A549 (cell line): Measurements from ENCODE around the gene CX3CR1. TPM values are rescaled to one million over a fixed set of nuclear protein-coding genes. Genes with fewer than 3 reads are reported as not detected.

Experiments used
- ATAC-seq, 2 experiments: fragments of 200-7000 bp in 1 of 2; fragments of >200 bp in 1 of 2; cut with Nextera tagmentation in 1 of 2; cut with Tn5 transposase in 1 of 2; 3 replicates each; pipeline versions ENCODE4 v1.8.0 to v1.9.1; 2018 to 2020; ENCODE audit warnings: mild to moderate bottlenecking in 1 of 2, moderate library complexity in 1 of 2
- CTCF ChIA-PET: fragments of 300-600 bp; sonication (Branson Sonifier 250); formaldehyde crosslinking; extraction: SDS; loops from one replicate; lab custom pipeline; 2021; ENCODE audit warnings: antibody characterized with exemption, inconsistent platforms; lab: Yijun Ruan, JAX
- POLR2A ChIA-PET: fragments of 350-600 bp; formaldehyde crosslinking; extraction: SDS; loops from one replicate; lab custom pipeline; 2021; ENCODE audit warnings: antibody characterized with exemption, inconsistent platforms; lab: Yijun Ruan, JAX
- DNase-seq, 2 experiments: peaks; one replicate each; pipeline versions ENCODE4 v3.0.0 to v3.0.0-alpha.2; 2011 to 2016; ENCODE audit warnings: low read depth in 1 of 2, low spot score in 1 of 2
- FAIRE-seq: peaks from 2 replicates; lab custom pipeline; 2011; peaks lifted over from hg19 to GRCh38; lab: Jason Lieb, UNC
- H3K27ac ChIP-seq, 2 experiments: fragments of >200 bp; sonication (Bioruptor Twin); formaldehyde crosslinking; 3 replicates each; pipeline ENCODE4 v1.5.1; 2016 to 2017
- H3K4me1 ChIP-seq: fragments of >200 bp; sonication (Bioruptor Twin); formaldehyde crosslinking; 3 replicates; pipeline ENCODE4 v1.6.1; 2016
- H3K4me2 ChIP-seq: fragments of >200 bp; sonication (Bioruptor Twin); formaldehyde crosslinking; 3 replicates; pipeline ENCODE4 v1.6.1; 2016
- H3K4me3 ChIP-seq: fragments of >200 bp; sonication (Bioruptor Twin); formaldehyde crosslinking; 3 replicates; pipeline ENCODE4 v1.5.1; 2016
- H3K9me3 ChIP-seq: fragments of >200 bp; sonication (Bioruptor Twin); formaldehyde crosslinking; 3 replicates; pipeline ENCODE4 v1.6.1; 2016
- CHD4 ChIP-seq: fragments of 200-600 bp; sonication (generic); IDR thresholded peaks from 2 replicates; pipeline ENCODE4 v1.6.1; 2016; ENCODE audit warnings: antibody characterized with exemption, mild to moderate bottlenecking, borderline replicate concordance
- EHMT2 ChIP-seq: fragments of 200-600 bp; sonication (generic); IDR thresholded peaks from 2 replicates; pipeline ENCODE4 v1.6.1; 2016; ENCODE audit warnings: antibody characterized with exemption, low read depth, mild to moderate bottlenecking, moderate library complexity
- EP300 ChIP-seq, 2 experiments: fragments of >200 bp; sonication (Bioruptor Twin); formaldehyde crosslinking; IDR thresholded peaks; 2 replicates in 1 of 2; 3 replicates in 1 of 2; pipeline ENCODE4 v1.6.1; 2016 to 2017
- HOXA7 ChIP-seq: fragments of 250-450 bp; sonication (Bioruptor Pico); IDR thresholded peaks from 2 replicates; pipeline ENCODE4 v1.5.0; 2020; ENCODE audit warnings: mild to moderate bottlenecking, moderate library complexity
- JUN ChIP-seq, 2 experiments: fragments of >200 bp; sonication (Bioruptor Twin); formaldehyde crosslinking; IDR thresholded peaks; 2 replicates in 1 of 2; 3 replicates in 1 of 2; pipeline ENCODE4 v1.6.1; 2016 to 2017
- KDM5A ChIP-seq: fragments of 200-600 bp; sonication (generic); IDR thresholded peaks from 2 replicates; pipeline ENCODE4 v1.6.1; 2016; ENCODE audit warnings: antibody characterized with exemption, mild to moderate bottlenecking
- MAFK ChIP-seq: fragments of 450-650 bp; IDR thresholded peaks from 2 replicates; pipeline ENCODE4 v1.6.1; 2014; ENCODE audit not compliant: partially characterized antibody
- NFE2L2 ChIP-seq: fragments of 150-350 bp; conservative IDR thresholded peaks from 2 replicates; pipeline ENCODE4 v1.6.1; 2014; ENCODE audit warnings: low read length
- POLR2A ChIP-seq: IDR thresholded peaks from 2 replicates; pipeline ENCODE4 v1.6.1; 2012; ENCODE audit warnings: mild to moderate bottlenecking, low read length
- POLR2AphosphoS2 ChIP-seq: conservative IDR thresholded peaks from 2 replicates; pipeline ENCODE4 v1.6.1; 2012; ENCODE audit warnings: low read length, improper control_type of control experiment, inconsistent platforms
- SREBF2 ChIP-seq: fragments of 450-650 bp; IDR thresholded peaks from 2 replicates; pipeline ENCODE4 v1.6.1; 2014; ENCODE audit warnings: mild to moderate bottlenecking, moderate library complexity
- ZC3H11A ChIP-seq: fragments of 450-650 bp; IDR thresholded peaks from 2 replicates; pipeline ENCODE4 v1.6.1; 2014; ENCODE audit warnings: antibody characterized with exemption, mild to moderate bottlenecking
- ZNF302 ChIP-seq: fragments of 250-450 bp; sonication (Bioruptor Pico); IDR thresholded peaks from 2 replicates; pipeline ENCODE4 v1.9.0; 2021; ENCODE audit warnings: inconsistent platforms, mild to moderate bottlenecking, moderate library complexity
- ZSCAN20 ChIP-seq: fragments of 250-450 bp; sonication (Bioruptor Pico); IDR thresholded peaks from 2 replicates; pipeline ENCODE4 v1.8.0; 2022; ENCODE audit warnings: mild to moderate bottlenecking, moderate library complexity
- WGBS: methylation state at CpG from one replicate; pipeline ENCODE4 v1.1.6; 2017; ENCODE audit errors: missing lambda C conversion rate; 5-methylcytosine and 5-hydroxymethylcytosine counted together
- polyA plus RNA-seq, 4 experiments: library from polyadenylated mRNA; depleted of rRNA in 3 of 4; stranded (reverse); fragments of >200 nt; fragmentation: RNase III in 1 of 4; extraction: RNeasy Plus Mini Kit Qiagen cat#74134 plus additional on column Dnase treatment in 1 of 4; gene quantifications; 2 replicates in 3 of 4; 3 replicates in 1 of 4; pipeline ENCODE4 v1.2.3, GENCODE V29; 2011 to 2017
- TF ChIP-seq, protein P1 (sequence below): fragments of 150-350 bp; IDR thresholded peaks from 2 replicates; pipeline ENCODE4 v1.6.1; 2014; ENCODE audit warnings: low read depth, mild to moderate bottlenecking, low read length
- TF ChIP-seq, protein P2 (sequence below): fragments of 250-450 bp; sonication (Bioruptor Pico); IDR thresholded peaks from 2 replicates; pipeline ENCODE4 v1.5.0; 2021; ENCODE audit warnings: mild to moderate bottlenecking, moderate library complexity, borderline replicate concordance
- TF ChIP-seq, protein P3 (sequence below): fragments of 250-450 bp; sonication (Bioruptor Pico); IDR thresholded peaks from 2 replicates; pipeline ENCODE4 v1.5.0; 2020; ENCODE audit warnings: low read depth, mild to moderate bottlenecking, moderate library complexity
- TF ChIP-seq, protein P4 (sequence below): fragments of >200 bp; sonication (Bioruptor Twin); formaldehyde crosslinking; IDR thresholded peaks from 3 replicates; pipeline ENCODE4 v1.5.1; 2016

The CX3CR1 gene
- polyA plus RNA-seq, 2 of the 4 experiments (the other 2 are of a cell fraction): 0.06 to 0.14 TPM

DNA sequence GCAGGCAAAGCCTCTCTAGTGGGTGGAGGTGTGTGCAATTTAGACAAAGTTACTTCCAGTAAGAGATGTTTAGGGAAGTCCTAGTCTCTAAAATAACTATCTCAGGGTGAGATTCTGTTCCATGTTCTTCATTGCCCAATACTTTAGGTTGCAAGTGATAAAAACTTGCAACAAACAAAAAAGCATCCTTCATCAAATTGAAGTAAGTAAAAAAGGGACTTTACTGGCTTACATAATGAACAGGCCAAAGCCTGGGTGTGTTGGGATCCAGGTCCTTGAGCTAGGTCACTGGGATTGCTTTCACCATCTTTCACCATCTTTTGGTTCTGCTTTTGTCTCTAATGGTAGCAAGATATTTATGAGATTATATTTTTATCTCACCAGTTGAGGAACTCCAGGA, 38.3 kb downstream of the CX3CR1 start:
- Histone ChIP-seq H3K4me3 (no peak overlapping the region), H3K4me2 (no peak overlapping the region), H3K9me3 (no peaks in the 10 kb centered on the region), H3K27ac (no peak overlapping the region), H3K4me1 (no peaks in the 10 kb centered on the region)
- TF ChIP-seq, protein P1, sequence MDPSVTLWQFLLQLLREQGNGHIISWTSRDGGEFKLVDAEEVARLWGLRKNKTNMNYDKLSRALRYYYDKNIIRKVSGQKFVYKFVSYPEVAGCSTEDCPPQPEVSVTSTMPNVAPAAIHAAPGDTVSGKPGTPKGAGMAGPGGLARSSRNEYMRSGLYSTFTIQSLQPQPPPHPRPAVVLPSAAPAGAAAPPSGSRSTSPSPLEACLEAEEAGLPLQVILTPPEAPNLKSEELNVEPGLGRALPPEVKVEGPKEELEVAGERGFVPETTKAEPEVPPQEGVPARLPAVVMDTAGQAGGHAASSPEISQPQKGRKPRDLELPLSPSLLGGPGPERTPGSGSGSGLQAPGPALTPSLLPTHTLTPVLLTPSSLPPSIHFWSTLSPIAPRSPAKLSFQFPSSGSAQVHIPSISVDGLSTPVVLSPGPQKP: no peak
- POLR2A ChIA-PET: no interaction called here
- no peak for FAIRE-seq
- ATAC-seq: no peak
- DNase-seq: no peak
- CTCF ChIA-PET: interaction anchor here (0.7 to 1.6 kb wide), 2 partner anchors 12 to 52 kb away, joined by 3 to 4 read pairs; no protein-coding TSS in a partner anchor

DNA sequence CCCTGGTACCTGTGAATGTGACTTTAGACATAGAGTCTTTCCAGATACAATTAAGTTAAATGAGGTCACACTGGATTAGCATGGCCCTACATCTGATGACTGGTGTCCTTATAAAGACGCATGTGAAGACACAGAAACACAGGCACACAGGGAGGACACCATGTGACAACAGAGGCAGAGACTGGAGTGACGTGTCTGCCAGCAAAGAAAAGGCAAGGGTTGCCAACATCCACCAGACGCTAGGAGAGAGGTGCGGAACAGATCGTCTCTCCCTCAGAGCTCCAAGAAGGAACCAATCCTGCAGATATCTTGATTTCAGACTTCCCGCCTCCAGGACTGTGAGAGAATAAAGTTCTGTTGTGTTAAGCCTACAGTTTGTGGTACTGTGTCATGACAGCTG, 42.8 kb downstream of the CX3CR1 start:
- FAIRE-seq: no peak
- no peak for TF ChIP-seq ZSCAN20 (CRISPR knock-in tag)
- TF ChIP-seq, protein P2, sequence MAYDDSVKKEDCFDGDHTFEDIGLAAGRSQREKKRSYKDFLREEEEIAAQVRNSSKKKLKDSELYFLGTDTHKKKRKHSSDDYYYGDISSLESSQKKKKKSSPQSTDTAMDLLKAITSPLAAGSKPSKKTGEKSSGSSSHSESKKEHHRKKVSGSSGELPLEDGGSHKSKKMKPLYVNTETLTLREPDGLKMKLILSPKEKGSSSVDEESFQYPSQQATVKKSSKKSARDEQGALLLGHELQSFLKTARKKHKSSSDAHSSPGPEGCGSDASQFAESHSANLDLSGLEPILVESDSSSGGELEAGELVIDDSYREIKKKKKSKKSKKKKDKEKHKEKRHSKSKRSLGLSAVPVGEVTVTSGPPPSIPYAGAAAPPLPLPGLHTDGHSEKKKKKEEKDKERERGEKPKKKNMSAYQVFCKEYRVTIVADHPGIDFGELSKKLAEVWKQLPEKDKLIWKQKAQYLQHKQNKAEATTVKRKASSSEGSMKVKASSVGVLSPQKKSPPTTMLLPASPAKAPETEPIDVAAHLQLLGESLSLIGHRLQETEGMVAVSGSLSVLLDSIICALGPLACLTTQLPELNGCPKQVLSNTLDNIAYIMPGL: no peak
- TF ChIP-seq EP300 (IDR thresholded peaks at IDR 0.05): no peak
- TF ChIP-seq POLR2AphosphoS2: no peak
- no peak for TF ChIP-seq JUN (IDR thresholded peaks at IDR 0.05)
- TF ChIP-seq, protein P3, sequence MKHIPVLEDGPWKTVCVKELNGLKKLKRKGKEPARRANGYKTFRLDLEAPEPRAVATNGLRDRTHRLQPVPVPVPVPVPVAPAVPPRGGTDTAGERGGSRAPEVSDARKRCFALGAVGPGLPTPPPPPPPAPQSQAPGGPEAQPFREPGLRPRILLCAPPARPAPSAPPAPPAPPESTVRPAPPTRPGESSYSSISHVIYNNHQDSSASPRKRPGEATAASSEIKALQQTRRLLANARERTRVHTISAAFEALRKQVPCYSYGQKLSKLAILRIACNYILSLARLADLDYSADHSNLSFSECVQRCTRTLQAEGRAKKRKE (CRISPR knock-in tag): no peak
- no peak for TF ChIP-seq KDM5A
- TF ChIP-seq POLR2A: no peak
- no peak for TF ChIP-seq ZNF302 (CRISPR knock-in tag)
- TF ChIP-seq, protein P4, sequence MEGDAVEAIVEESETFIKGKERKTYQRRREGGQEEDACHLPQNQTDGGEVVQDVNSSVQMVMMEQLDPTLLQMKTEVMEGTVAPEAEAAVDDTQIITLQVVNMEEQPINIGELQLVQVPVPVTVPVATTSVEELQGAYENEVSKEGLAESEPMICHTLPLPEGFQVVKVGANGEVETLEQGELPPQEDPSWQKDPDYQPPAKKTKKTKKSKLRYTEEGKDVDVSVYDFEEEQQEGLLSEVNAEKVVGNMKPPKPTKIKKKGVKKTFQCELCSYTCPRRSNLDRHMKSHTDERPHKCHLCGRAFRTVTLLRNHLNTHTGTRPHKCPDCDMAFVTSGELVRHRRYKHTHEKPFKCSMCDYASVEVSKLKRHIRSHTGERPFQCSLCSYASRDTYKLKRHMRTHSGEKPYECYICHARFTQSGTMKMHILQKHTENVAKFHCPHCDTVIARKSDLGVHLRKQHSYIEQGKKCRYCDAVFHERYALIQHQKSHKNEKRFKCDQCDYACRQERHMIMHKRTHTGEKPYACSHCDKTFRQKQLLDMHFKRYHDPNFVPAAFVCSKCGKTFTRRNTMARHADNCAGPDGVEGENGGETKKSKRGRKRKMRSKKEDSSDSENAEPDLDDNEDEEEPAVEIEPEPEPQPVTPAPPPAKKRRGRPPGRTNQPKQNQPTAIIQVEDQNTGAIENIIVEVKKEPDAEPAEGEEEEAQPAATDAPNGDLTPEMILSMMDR: no peak
- TF ChIP-seq CHD4: no peak
- TF ChIP-seq HOXA7 (CRISPR knock-in tag): no peak
- WGBS: 30% methylated on average over 6 of the region's 6 CpGs

DNA sequence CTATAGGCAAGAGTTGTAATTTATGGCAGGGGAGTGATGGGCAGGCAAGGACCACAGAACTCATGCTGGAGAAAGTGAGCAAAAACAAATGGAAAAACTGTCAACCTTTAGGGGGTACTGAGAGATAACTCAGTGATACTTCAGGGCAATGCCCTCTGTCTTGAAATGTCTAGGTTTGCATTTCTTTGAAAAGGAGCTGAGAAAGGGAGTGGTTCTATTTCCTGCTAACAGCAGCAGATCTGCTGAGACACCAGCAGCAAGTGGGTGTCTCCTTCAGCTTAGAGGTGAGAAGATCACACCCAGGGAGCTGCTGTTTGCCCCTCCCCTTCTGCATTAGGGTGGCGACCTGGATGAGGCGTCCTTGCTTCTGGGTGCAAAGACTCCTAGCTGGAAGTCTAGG, 45.2 kb downstream of the CX3CR1 start:
- DNase-seq (no peak), ATAC-seq (no peak), FAIRE-seq (no peak)
- Histone ChIP-seq H3K27ac (no peak overlapping the region), H3K9me3 (peaks cover 5% of the 10 kb centered on the region; the same call in 1 of the 3 replicates), H3K4me2 (no peak overlapping the region), H3K4me1 (no peaks in the 10 kb centered on the region), H3K4me3 (no peak overlapping the region)
- ChIA-PET POLR2A (no interaction called here), CTCF (interaction anchor here (0.9 to 2.0 kb wide), 3 partner anchors 53 to 108 kb away, joined by 3 to 6 read pairs (median 4); no protein-coding TSS in a partner anchor)
- no peak for TF ChIP-seq POLR2A
- TF ChIP-seq EHMT2: no peak
- TF ChIP-seq ZC3H11A: no peak
- no peak for TF ChIP-seq MAFK
- TF ChIP-seq, protein P4: no peak
- no peak for TF ChIP-seq NFE2L2
- no peak for TF ChIP-seq JUN (IDR thresholded peaks at IDR 0.05)
- no peak for TF ChIP-seq SREBF2
- whole genome bisulfite sequencing: 0% methylated on average over 2 of the region's 2 CpGs

More for the DNA sequence above, 42.8 kb downstream of the CX3CR1 start:
- ChIA-PET CTCF (interaction anchor here (2.0 kb wide), 1 partner anchor 47 kb away, joined by 8 read pairs; no protein-coding TSS in a partner anchor), POLR2A (no interaction called here)
- no peaks in the 10 kb centered on the region for H3K9me3 ChIP-seq
- H3K4me2 ChIP-seq: no peak overlapping the region
- H3K27ac ChIP-seq: no peak overlapping the region
- no peak overlapping the region for H3K4me3 ChIP-seq
- H3K4me1 ChIP-seq: no peaks in the 10 kb centered on the region
- ATAC-seq (peak; percentile 12 to 23; a peak in 1 of 6 replicates), DNase-seq (no peak)
